Mammary epithelial cell (primary cell): ENCODE data around the gene SRGAP1.
"Not testable (repeated sequence)": the region's sequence is repeated elsewhere in the genome, so short reads cannot be mapped to it uniquely, and the experiment has no call there.

ENCODE experiments used
- EZH2 ChIP-seq: IDR thresholded peaks from 2 replicates; pipeline ENCODE4 v1.6.1; 2012; ENCODE audit warnings: low read length, inconsistent platforms, borderline replicate concordance
- TF ChIP-seq, protein P1 (sequence below), 2 donors: IDR thresholded peaks in 1 of 2; conservative IDR thresholded peaks in 1 of 2; 2 replicates each; pipeline ENCODE4 v1.5.1; 2011 to 2012; ENCODE audit warnings: inconsistent platforms in 2 of 2, low read length in 2 of 2, mild to moderate bottlenecking in 2 of 2, control low read depth in 1 of 2, low read depth in 1 of 2; ENCODE audit not compliant: insufficient read depth in 1 of 2; ENCODE audit errors: extremely low read depth in 1 of 2

DNA sequence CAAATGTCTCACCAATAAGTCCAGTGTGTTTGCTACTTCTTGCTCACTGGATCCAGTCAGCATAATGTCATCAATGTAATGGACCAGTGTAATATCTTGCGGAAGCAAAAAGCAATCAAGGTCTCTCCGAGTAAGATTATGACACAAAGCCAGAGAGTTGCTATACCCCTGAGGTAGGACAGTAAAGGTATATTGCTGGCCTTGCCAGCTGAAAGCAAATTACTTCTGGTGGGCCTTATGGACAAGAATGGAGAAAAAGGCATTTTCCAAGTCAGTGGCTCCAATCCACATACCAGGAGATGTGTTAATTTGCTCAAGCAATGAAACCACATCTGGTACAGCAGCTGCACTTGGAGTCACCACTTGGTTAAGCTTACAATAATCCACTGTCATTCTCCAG, 288.2 kb downstream of the SRGAP1 start:
- TF ChIP-seq, protein P1, sequence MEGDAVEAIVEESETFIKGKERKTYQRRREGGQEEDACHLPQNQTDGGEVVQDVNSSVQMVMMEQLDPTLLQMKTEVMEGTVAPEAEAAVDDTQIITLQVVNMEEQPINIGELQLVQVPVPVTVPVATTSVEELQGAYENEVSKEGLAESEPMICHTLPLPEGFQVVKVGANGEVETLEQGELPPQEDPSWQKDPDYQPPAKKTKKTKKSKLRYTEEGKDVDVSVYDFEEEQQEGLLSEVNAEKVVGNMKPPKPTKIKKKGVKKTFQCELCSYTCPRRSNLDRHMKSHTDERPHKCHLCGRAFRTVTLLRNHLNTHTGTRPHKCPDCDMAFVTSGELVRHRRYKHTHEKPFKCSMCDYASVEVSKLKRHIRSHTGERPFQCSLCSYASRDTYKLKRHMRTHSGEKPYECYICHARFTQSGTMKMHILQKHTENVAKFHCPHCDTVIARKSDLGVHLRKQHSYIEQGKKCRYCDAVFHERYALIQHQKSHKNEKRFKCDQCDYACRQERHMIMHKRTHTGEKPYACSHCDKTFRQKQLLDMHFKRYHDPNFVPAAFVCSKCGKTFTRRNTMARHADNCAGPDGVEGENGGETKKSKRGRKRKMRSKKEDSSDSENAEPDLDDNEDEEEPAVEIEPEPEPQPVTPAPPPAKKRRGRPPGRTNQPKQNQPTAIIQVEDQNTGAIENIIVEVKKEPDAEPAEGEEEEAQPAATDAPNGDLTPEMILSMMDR (conservative IDR thresholded peaks at IDR 0.05 in 1 of 2, IDR thresholded peaks at IDR 0.05 in 1 of 2; ENCODE audit: extremely low read depth in 1 of 2, insufficient read depth in 1 of 2, low read depth in 1 of 2, low read length in 2 of 2): not testable (repeated sequence)
- TF ChIP-seq EZH2: not testable (repeated sequence)
